Occipital lobe (tissue), 2 donors: Measurements from ENCODE around the gene ATG10. TPM values are rescaled to one million over a fixed set of nuclear protein-coding genes. Genes with fewer than 3 reads are reported as not detected.
"Not testable (repeated sequence)": the region's sequence is repeated elsewhere in the genome, so short reads cannot be mapped to it uniquely, and the experiment has no call there.

Source experiments
- DNase-seq: peaks from one replicate; lab custom pipeline; 2025; lab: John Stamatoyannopoulos, UW
- total RNA-seq: library from RNA; depleted of rRNA; stranded (reverse); fragments of >200 nt; gene quantifications from one replicate; pipeline ENCODE4 v1.2.3, GENCODE V29; 2014

Gene ATG10
- total RNA-seq = 6.1 TPM

GRCh38 chr5:81971712-81972491 lies at the start of gene ATG10:
Gene ATG10, plus strand, starts transcription at chr5:81972023. Its CDS starts 15,548 bp downstream, at chr5:81987571.
- DNase-seq = peak; percentile 89

- no peak for DNase-seq
Observed at GRCh38 chr5:81922854-81923279, 49.0 kb upstream of the ATG10 start.

- no peak for DNase-seq
Observed at GRCh38 chr5:81924442-81924841, 47.4 kb upstream of the ATG10 start.

- DNase-seq = no peak
Observed at GRCh38 chr5:81925009-81925408, 46.8 kb upstream of the ATG10 start.

GRCh38 chr5:81925981-81926380 lies 45.8 kb upstream of the ATG10 start:
- DNase-seq = no peak

- no peak for DNase-seq
Observed at GRCh38 chr5:81936066-81936465, 35.8 kb upstream of the ATG10 start.

GRCh38 chr5:81936750-81937149 lies 35.1 kb upstream of the ATG10 start:
- DNase-seq = no peak

GRCh38 chr5:81942746-81943145 lies 29.1 kb upstream of the ATG10 start:
- DNase-seq = no peak

- no peak for DNase-seq
Observed at GRCh38 chr5:81948349-81948748, 23.5 kb upstream of the ATG10 start.

- no peak for DNase-seq
Observed at GRCh38 chr5:81949462-81949861, 22.4 kb upstream of the ATG10 start.

GRCh38 chr5:81950996-81951395 lies 20.8 kb upstream of the ATG10 start:
- no peak for DNase-seq

- not testable (repeated sequence) for DNase-seq
Observed at GRCh38 chr5:81954796-81955195, 17.0 kb upstream of the ATG10 start.

- DNase-seq = not testable (repeated sequence)
Observed at GRCh38 chr5:81958129-81958528, 13.7 kb upstream of the ATG10 start.

GRCh38 chr5:81961651-81962440 lies 10.0 kb upstream of the ATG10 start:
- DNase-seq = no peak

GRCh38 chr5:81963544-81963943 lies 8.3 kb upstream of the ATG10 start:
- DNase-seq = no peak

GRCh38 chr5:81965524-81965923 lies 6.3 kb upstream of the ATG10 start:
- DNase-seq = no peak

GRCh38 chr5:81969226-81969625 lies 2.6 kb upstream of the ATG10 start:
- no peak for DNase-seq

GRCh38 chr5:81969912-81970311 lies 1.9 kb upstream of the ATG10 start:
- DNase-seq = no peak

GRCh38 chr5:81971111-81971711 lies 612 bp upstream of the ATG10 start:
- DNase-seq = peak; percentile 4

GRCh38 chr5:81972492-81972783 lies 615 bp downstream of the ATG10 start:
- no peak for DNase-seq

GRCh38 chr5:81980160-81980559 lies 8.3 kb downstream of the ATG10 start:
- no peak for DNase-seq

GRCh38 chr5:81980598-81981260 lies 8.9 kb downstream of the ATG10 start:
- DNase-seq = no peak
